T-helper 1 cell treated with Interleukin-12 subunit alpha and Interleukin-12 subunit beta and Interleukin-4 antibody, amounts not matched to agents 30 ng/mL and 1 ng/mL, for 36 hours (primary cell): ENCODE data around the gene IQCH. TPM values are rescaled to one million over a fixed set of nuclear protein-coding genes. Genes with fewer than 3 reads are reported as not detected.
"Not testable (repeated sequence)": the region's sequence is repeated elsewhere in the genome, so short reads cannot be mapped to it uniquely, and the experiment has no call there.

Source experiments
- intact Hi-C: fragments of 100-400 bp; cut with micrococcal nuclease; formaldehyde crosslinking; loops from one replicate; pipeline ENCODE4 v1.15.1; 2024
- total RNA-seq: library from RNA; stranded (reverse); gene quantifications from 2 replicates; pipeline ENCODE4 v1.2.3, GENCODE V29; 2022

IQCH gene
- total RNA-seq, 1 donor from 2014 or later, result 0.47 TPM

- intact Hi-C loops, result loop anchor here (5.0 kb wide), 1 partner anchor 1419 kb away; no protein-coding TSS in a partner anchor
Observed at GRCh38 chr15:67343206-67343605, 88.6 kb downstream of the IQCH start.

GRCh38 chr15:67349634-67350033 is 95.0 kb downstream of the IQCH start:
- intact Hi-C loops, result no loop called here

GRCh38 chr15:67350042-67350441 is 95.5 kb downstream of the IQCH start:
- intact Hi-C loops, result no loop called here

- intact Hi-C loops, result no loop called here
Observed at GRCh38 chr15:67358391-67358790, 103.8 kb downstream of the IQCH start.

GRCh38 chr15:67358812-67359211 is 104.2 kb downstream of the IQCH start:
- intact Hi-C loops, result no loop called here

- intact Hi-C loops, result no loop called here
Observed at GRCh38 chr15:67359431-67360079, 105.0 kb downstream of the IQCH start.

- intact Hi-C loops, result no loop called here
Observed at GRCh38 chr15:67361100-67361499, 106.5 kb downstream of the IQCH start.

GRCh38 chr15:67363712-67364111 is 109.1 kb downstream of the IQCH start:
- intact Hi-C loops, result not testable (repeated sequence)

- intact Hi-C loops, result no loop called here
Observed at GRCh38 chr15:67365994-67366393, 111.4 kb downstream of the IQCH start.

GRCh38 chr15:67366904-67367303 is 112.3 kb downstream of the IQCH start:
- intact Hi-C loops, result no loop called here

- intact Hi-C loops, result no loop called here
Observed at GRCh38 chr15:67369359-67369998, 114.9 kb downstream of the IQCH start.

- intact Hi-C loops, result no loop called here
Observed at GRCh38 chr15:67370206-67370954, 115.8 kb downstream of the IQCH start.

GRCh38 chr15:67372543-67372942 is 118.0 kb downstream of the IQCH start:
- intact Hi-C loops, result no loop called here

- intact Hi-C loops, result no loop called here
Observed at GRCh38 chr15:67372986-67373675, 118.5 kb downstream of the IQCH start.

GRCh38 chr15:67373971-67374370 is 119.4 kb downstream of the IQCH start:
- intact Hi-C loops, result no loop called here

GRCh38 chr15:67379530-67379929 is 124.9 kb downstream of the IQCH start:
- intact Hi-C loops, result no loop called here

- intact Hi-C loops, result no loop called here
Observed at GRCh38 chr15:67380921-67381320, 126.3 kb downstream of the IQCH start.

- intact Hi-C loops, result no loop called here
Observed at GRCh38 chr15:67381416-67382045, 126.9 kb downstream of the IQCH start.

GRCh38 chr15:67382723-67383122 is 128.1 kb downstream of the IQCH start:
- intact Hi-C loops, result no loop called here

GRCh38 chr15:67383899-67384298 is 129.3 kb downstream of the IQCH start:
- intact Hi-C loops, result no loop called here

GRCh38 chr15:67384761-67385160 is 130.2 kb downstream of the IQCH start:
- intact Hi-C loops, result no loop called here
